AG04449 (cell line): Measurements from ENCODE around the gene MINDY3.

Source experiments
- CTCF ChIA-PET: fragments of 350-600 bp; formaldehyde crosslinking; extraction: SDS; loops from one replicate; lab custom pipeline; 2021; ENCODE audit warnings: antibody characterized with exemption; lab: Yijun Ruan, JAX
- POLR2A ChIA-PET: fragments of 400-600, 350-600 bp; formaldehyde crosslinking; extraction: SDS; loops from one replicate; lab custom pipeline; 2020; ENCODE audit warnings: antibody characterized with exemption, inconsistent platforms; lab: Yijun Ruan, JAX
- DNase-seq: peaks from one replicate; pipeline ENCODE4 v3.0.0-alpha.2; 2010; ENCODE audit warnings: low read depth, low spot score
- H3K4me3 ChIP-seq: 2 replicates; pipeline ENCODE4 v1.5.1; 2011; ENCODE audit warnings: low read depth, mild to moderate bottlenecking, control low read depth, low read length
- CTCF ChIP-seq: IDR thresholded peaks from one replicate; pipeline ENCODE4 v1.5.1; 2011; ENCODE audit warnings: mild to moderate bottlenecking, moderate library complexity, low read length, control low read depth, inconsistent platforms; ENCODE audit not compliant: insufficient read depth; ENCODE audit errors: missing control alignments

Gene MINDY3

GRCh38 chr10:15797346-15797745, 63.0 kb downstream of the MINDY3 start:
- no peak for TF ChIP-seq CTCF
- ChIA-PET CTCF (no interaction called here), POLR2A (no interaction called here)
- no peak overlapping the region for H3K4me3 ChIP-seq
- DNase-seq, result no peak

GRCh38 chr10:15796762-15797161, 63.5 kb downstream of the MINDY3 start:
- no peak overlapping the region for H3K4me3 ChIP-seq
- TF ChIP-seq CTCF, result no peak
- DNase-seq, result no peak
- CTCF ChIA-PET, result interaction anchor here (0.7 kb wide), 1 partner anchor 23 kb away, joined by 3 read pairs; no protein-coding TSS in a partner anchor
- POLR2A ChIA-PET, result no interaction called here

- CTCF ChIA-PET, result interaction anchor here (0.7 kb wide), 1 partner anchor 24 kb away, joined by 3 read pairs; no protein-coding TSS in a partner anchor
- no peak for DNase-seq
- no peak for TF ChIP-seq CTCF
- H3K4me3 ChIP-seq, result no peak overlapping the region
- POLR2A ChIA-PET, result no interaction called here
Observed at GRCh38 chr10:15796098-15796759, 64.1 kb downstream of the MINDY3 start.

GRCh38 chr10:15795036-15795792, 65.1 kb downstream of the MINDY3 start:
- CTCF ChIA-PET, result no interaction called here
- no peak overlapping the region for H3K4me3 ChIP-seq
- DNase-seq, result no peak
- POLR2A ChIA-PET, result no interaction called here
- no peak for TF ChIP-seq CTCF

- no peak for TF ChIP-seq CTCF
- no peak for DNase-seq
- ChIA-PET POLR2A (no interaction called here), CTCF (interaction anchor here (1.0 kb wide), 2 partner anchors 12 to 359 kb away, joined by 3 read pairs; no protein-coding TSS in a partner anchor)
- no peak overlapping the region for H3K4me3 ChIP-seq
Observed at GRCh38 chr10:15794569-15794968, 65.7 kb downstream of the MINDY3 start.

- no peak for TF ChIP-seq CTCF
- no peak for DNase-seq
- POLR2A ChIA-PET, result no interaction called here
- H3K4me3 ChIP-seq, result no peak overlapping the region
- CTCF ChIA-PET, result interaction anchor here (1.0 kb wide), 2 partner anchors 13 to 358 kb away, joined by 3 read pairs; no protein-coding TSS in a partner anchor
Observed at GRCh38 chr10:15793664-15794063, 66.6 kb downstream of the MINDY3 start.
